ENCODE measurements around the gene UBASH3B. TPM values are rescaled to one million over a fixed set of nuclear protein-coding genes. Genes with fewer than 3 reads are reported as not detected.
"Not testable (repeated sequence)": the region's sequence is repeated elsewhere in the genome, so short reads cannot be mapped to it uniquely, and the experiment has no call there.

The UBASH3B gene
- total RNA-seq, 4 donors from 2014 or later = 4.2 to 41.2 (median 24.4) TPM

GRCh38 chr11:122728561-122728960 lies 73.0 kb downstream of the UBASH3B start:
- no peaks in the 10 kb centered on the region for H3K4me1 ChIP-seq
- H3K4me3 ChIP-seq = no peak overlapping the region
- no peaks in the 10 kb centered on the region for H3K36me3 ChIP-seq
- 100% methylated on average over 2 of the region's 2 CpGs for WGBS
- no peak for DNase-seq (ENCODE audit: low spot score in 2 of 2)
- H3K9me3 ChIP-seq = no peaks in the 10 kb centered on the region
- H3K27me3 ChIP-seq = no peaks in the 10 kb centered on the region
- no peak for TF ChIP-seq POLR2A (IDR thresholded peaks at IDR 0.05)
- no peak for TF ChIP-seq POLR2AphosphoS5 (IDR thresholded peaks at IDR 0.05)
- TF ChIP-seq EP300 (IDR thresholded peaks at IDR 0.05) = no peak
- no peak for TF ChIP-seq CTCF (IDR thresholded peaks at IDR 0.05)
- no peak overlapping the region for H3K27ac ChIP-seq

- DNase-seq (ENCODE audit: low spot score in 2 of 2) = no peak
- Histone ChIP-seq H3K4me3 (no peak overlapping the region), H3K27ac (no peak overlapping the region), H3K4me1 (no peaks in the 10 kb centered on the region), H3K27me3 (no peaks in the 10 kb centered on the region), H3K36me3 (no peaks in the 10 kb centered on the region), H3K9me3 (no peaks in the 10 kb centered on the region)
- WGBS = 92% methylated on average over 4 of the region's 4 CpGs
- TF ChIP-seq POLR2A (IDR thresholded peaks at IDR 0.05) (no peak), CTCF (IDR thresholded peaks at IDR 0.05) (no peak), EP300 (IDR thresholded peaks at IDR 0.05) (no peak), POLR2AphosphoS5 (IDR thresholded peaks at IDR 0.05) (no peak)
Observed at GRCh38 chr11:122729139-122729538, 73.6 kb downstream of the UBASH3B start.

- DNase-seq (ENCODE audit: low spot score in 2 of 2); H3K27ac ChIP-seq; H3K9me3 ChIP-seq; H3K4me3 ChIP-seq; H3K36me3 ChIP-seq; H3K4me1 ChIP-seq; H3K27me3 ChIP-seq: not testable (repeated sequence)
- 97% methylated on average over 8 of the region's 8 CpGs for WGBS
Observed at GRCh38 chr11:122730694-122731093, 75.2 kb downstream of the UBASH3B start.

- no peaks in the 10 kb centered on the region for H3K36me3 ChIP-seq
- no peak overlapping the region for H3K4me3 ChIP-seq
- H3K9me3 ChIP-seq = no peaks in the 10 kb centered on the region
- no peaks in the 10 kb centered on the region for H3K27me3 ChIP-seq
- H3K4me1 ChIP-seq = no peaks in the 10 kb centered on the region
- WGBS = 75% methylated on average over 2 of the region's 2 CpGs
- TF ChIP-seq POLR2A (IDR thresholded peaks at IDR 0.05) (no peak), POLR2AphosphoS5 (IDR thresholded peaks at IDR 0.05) (no peak), EP300 (IDR thresholded peaks at IDR 0.05) (no peak), CTCF (IDR thresholded peaks at IDR 0.05) (no peak)
- no peak overlapping the region for H3K27ac ChIP-seq
- no peak for DNase-seq (ENCODE audit: low spot score in 2 of 2)
Observed at GRCh38 chr11:122731500-122731913, 76.0 kb downstream of the UBASH3B start.

GRCh38 chr11:122732342-122733315 lies 77.1 kb downstream of the UBASH3B start:
- Histone ChIP-seq H3K27ac (no peak overlapping the region), H3K9me3 (no peaks in the 10 kb centered on the region), H3K36me3 (no peaks in the 10 kb centered on the region), H3K4me1 (no peaks in the 10 kb centered on the region), H3K4me3 (no peak overlapping the region), H3K27me3 (no peaks in the 10 kb centered on the region)
- WGBS = 81% methylated on average over 8 of the region's 8 CpGs
- no peak for TF ChIP-seq EP300 (IDR thresholded peaks at IDR 0.05)
- TF ChIP-seq POLR2A (IDR thresholded peaks at IDR 0.05) = no peak
- TF ChIP-seq CTCF (IDR thresholded peaks at IDR 0.05) = no peak
- TF ChIP-seq POLR2AphosphoS5 (IDR thresholded peaks at IDR 0.05) = no peak
- no peak for DNase-seq (ENCODE audit: low spot score in 2 of 2)

Measured in suprapubic skin (tissue), 4 donors.